Measurements from ENCODE around the gene SUPT20HL2. TPM values are rescaled to one million over a fixed set of nuclear protein-coding genes. Genes with fewer than 3 reads are reported as not detected.
A peak's percentile ranks its signal among the peaks of the same experiment; 100 is the strongest.
"Not testable (repeated sequence)": the region's sequence is repeated elsewhere in the genome, so short reads cannot be mapped to it uniquely, and the experiment has no call there.

Gene SUPT20HL2
- total RNA-seq, 2 experiments from 2014 or later: not detected

- Mint-ChIP-seq H3K27ac (no peak overlapping the region), H3K4me1 (no peaks in the 10 kb centered on the region), H3K27me3 (peaks cover 4% of the 10 kb centered on the region), H3K36me3 (no peaks in the 10 kb centered on the region), H3K9me3 (peaks cover 1% of the 10 kb centered on the region), H3K4me3 (no peak overlapping the region)
- POLR2A ChIA-PET: no interaction called here
- ATAC-seq (ENCODE audit: low read depth): no peak
- no peak for DNase-seq
Measured at GRCh38 chrX:24332878-24333277, 19.0 kb upstream of the SUPT20HL2 start.

GRCh38 chrX:24325231-24325630 lies 11.4 kb upstream of the SUPT20HL2 start:
- POLR2A ChIA-PET: no interaction called here
- ATAC-seq (ENCODE audit: low read depth): no peak
- no peak overlapping the region for H3K4me3 Mint-ChIP-seq
- no peak overlapping the region for H3K27ac Mint-ChIP-seq
- DNase-seq: no peak
- peaks cover 2% of the 10 kb centered on the region for H3K9me3 Mint-ChIP-seq
- no peaks in the 10 kb centered on the region for H3K4me1 Mint-ChIP-seq
- H3K36me3 Mint-ChIP-seq: no peaks in the 10 kb centered on the region
- H3K27me3 Mint-ChIP-seq: peaks cover 11% of the 10 kb centered on the region

- ATAC-seq (ENCODE audit: low read depth): no peak
- peaks cover 7% of the 10 kb centered on the region for H3K27me3 Mint-ChIP-seq
- peaks cover 2% of the 10 kb centered on the region for H3K9me3 Mint-ChIP-seq
- no peak overlapping the region for H3K4me3 Mint-ChIP-seq
- POLR2A ChIA-PET: no interaction called here
- no peaks in the 10 kb centered on the region for H3K4me1 Mint-ChIP-seq
- DNase-seq: no peak
- H3K27ac Mint-ChIP-seq: no peak overlapping the region
- H3K36me3 Mint-ChIP-seq: no peaks in the 10 kb centered on the region
Measured at GRCh38 chrX:24321741-24322395, 8.0 kb upstream of the SUPT20HL2 start.

GRCh38 chrX:24317567-24317966 lies 3.7 kb upstream of the SUPT20HL2 start:
- H3K4me3 Mint-ChIP-seq: no peak overlapping the region
- no peaks in the 10 kb centered on the region for H3K36me3 Mint-ChIP-seq
- POLR2A ChIA-PET: no interaction called here
- H3K27ac Mint-ChIP-seq: no peak overlapping the region
- no peaks in the 10 kb centered on the region for H3K4me1 Mint-ChIP-seq
- ATAC-seq (ENCODE audit: low read depth) (no peak), DNase-seq (no peak)
- H3K9me3 Mint-ChIP-seq: no peaks in the 10 kb centered on the region
- H3K27me3 Mint-ChIP-seq: no peaks in the 10 kb centered on the region

- Mint-ChIP-seq H3K4me3 (no peak overlapping the region), H3K27ac (no peak overlapping the region), H3K36me3 (no peaks in the 10 kb centered on the region), H3K27me3 (no peaks in the 10 kb centered on the region), H3K9me3 (no peaks in the 10 kb centered on the region), H3K4me1 (no peaks in the 10 kb centered on the region)
- POLR2A ChIA-PET: no interaction called here
- DNase-seq: no peak
- no peak for ATAC-seq (ENCODE audit: low read depth)
Measured at GRCh38 chrX:24316111-24316510, 2.2 kb upstream of the SUPT20HL2 start.

GRCh38 chrX:24312249-24312607 lies 1.6 kb downstream of the SUPT20HL2 start:
- not testable (repeated sequence) for H3K4me3 Mint-ChIP-seq; ATAC-seq (ENCODE audit: low read depth)

GRCh38 chrX:24311507-24312248 lies 2.2 kb downstream of the SUPT20HL2 start:
- H3K27ac Mint-ChIP-seq; H3K9me3 Mint-ChIP-seq; H3K4me3 Mint-ChIP-seq; H3K27me3 Mint-ChIP-seq; POLR2A ChIA-PET; DNase-seq; H3K4me1 Mint-ChIP-seq; H3K36me3 Mint-ChIP-seq; ATAC-seq (ENCODE audit: low read depth): not testable (repeated sequence)

More at GRCh38 chrX:24312249-24312607, 1.6 kb downstream of the SUPT20HL2 start:
- H3K27me3 Mint-ChIP-seq, H3K36me3 Mint-ChIP-seq, H3K4me1 Mint-ChIP-seq, POLR2A ChIA-PET, H3K9me3 Mint-ChIP-seq, DNase-seq, H3K27ac Mint-ChIP-seq: not testable (repeated sequence)

- ATAC-seq (ENCODE audit: low read depth); H3K27ac Mint-ChIP-seq; H3K36me3 Mint-ChIP-seq; H3K9me3 Mint-ChIP-seq; H3K27me3 Mint-ChIP-seq; DNase-seq; H3K4me1 Mint-ChIP-seq; H3K4me3 Mint-ChIP-seq; POLR2A ChIA-PET: not testable (repeated sequence)
Measured at GRCh38 chrX:24310916-24311315, 3.0 kb downstream of the SUPT20HL2 start.

- DNase-seq; POLR2A ChIA-PET; H3K27me3 Mint-ChIP-seq; ATAC-seq (ENCODE audit: low read depth); H3K4me3 Mint-ChIP-seq; H3K27ac Mint-ChIP-seq; H3K36me3 Mint-ChIP-seq; H3K9me3 Mint-ChIP-seq; H3K4me1 Mint-ChIP-seq: not testable (repeated sequence)
Measured at GRCh38 chrX:24309580-24310374, 4.1 kb downstream of the SUPT20HL2 start.

- H3K4me1 Mint-ChIP-seq, H3K27me3 Mint-ChIP-seq, H3K9me3 Mint-ChIP-seq, H3K36me3 Mint-ChIP-seq, DNase-seq, H3K4me3 Mint-ChIP-seq, H3K27ac Mint-ChIP-seq, POLR2A ChIA-PET: not testable (repeated sequence)
- peak; percentile 33 for ATAC-seq (ENCODE audit: low read depth)
Measured at GRCh38 chrX:24308803-24309202, 5.1 kb downstream of the SUPT20HL2 start.

- Mint-ChIP-seq H3K4me3 (no peak overlapping the region), H3K9me3 (no peaks in the 10 kb centered on the region), H3K36me3 (no peaks in the 10 kb centered on the region), H3K4me1 (peaks cover 3% of the 10 kb centered on the region), H3K27me3 (peaks cover 6% of the 10 kb centered on the region), H3K27ac (no peak overlapping the region)
- no peak for ATAC-seq (ENCODE audit: low read depth)
- DNase-seq: no peak
- POLR2A ChIA-PET: no interaction called here
Measured at GRCh38 chrX:24306440-24306839, 7.4 kb downstream of the SUPT20HL2 start.

- H3K4me3 Mint-ChIP-seq: no peak overlapping the region
Measured at GRCh38 chrX:24305905-24306304, 8.0 kb downstream of the SUPT20HL2 start.

GRCh38 chrX:24301806-24302205 lies 12.1 kb downstream of the SUPT20HL2 start:
- Mint-ChIP-seq H3K4me1 (no peaks in the 10 kb centered on the region), H3K36me3 (no peaks in the 10 kb centered on the region), H3K9me3 (no peaks in the 10 kb centered on the region), H3K27ac (no peak overlapping the region), H3K27me3 (peaks cover 6% of the 10 kb centered on the region), H3K4me3 (no peak overlapping the region)
- POLR2A ChIA-PET: no interaction called here
- ATAC-seq (ENCODE audit: low read depth): no peak
- no peak for DNase-seq

More at GRCh38 chrX:24305905-24306304, 8.0 kb downstream of the SUPT20HL2 start:
- POLR2A ChIA-PET: no interaction called here
- Mint-ChIP-seq H3K9me3 (no peaks in the 10 kb centered on the region), H3K36me3 (no peaks in the 10 kb centered on the region), H3K27ac (no peak overlapping the region), H3K4me1 (peaks cover 3% of the 10 kb centered on the region), H3K27me3 (peaks cover 6% of the 10 kb centered on the region)
- ATAC-seq (ENCODE audit: low read depth): no peak
- no peak for DNase-seq

- Mint-ChIP-seq H3K4me3 (no peak overlapping the region), H3K4me1 (no peaks in the 10 kb centered on the region), H3K9me3 (no peaks in the 10 kb centered on the region), H3K27me3 (peaks cover 6% of the 10 kb centered on the region), H3K36me3 (no peaks in the 10 kb centered on the region), H3K27ac (no peak overlapping the region)
- POLR2A ChIA-PET: no interaction called here
- ATAC-seq (ENCODE audit: low read depth): no peak
- DNase-seq: no peak
Measured at GRCh38 chrX:24301060-24301459, 12.8 kb downstream of the SUPT20HL2 start.

All from activated naive CD8-positive, alpha-beta T cell treated with anti-CD3 and anti-CD28 coated beads, Interleukin-2, amount 10 ng/mL, durations not matched to agents 7 days and 5 days (primary cell).